Lower leg skin (tissue), 3 donors: Measurements from ENCODE around the gene HLA-C.

Experiments
- POLR2A ChIP-seq, 2 donors: fragments of 450-650 bp; IDR thresholded peaks; one replicate each; pipeline ENCODE4 v1.6.1; 2016 to 2017; ENCODE audit warnings: antibody characterized with exemption in 2 of 2, mild to moderate bottlenecking in 1 of 2, moderate library complexity in 1 of 2
- TF ChIP-seq, protein P1 (sequence below), 3 donors: fragments of 450-650 bp; IDR thresholded peaks; one replicate each; pipeline ENCODE4 v1.5.1; 2016; ENCODE audit warnings: antibody characterized with exemption in 3 of 3, mild to moderate bottlenecking in 3 of 3, moderate library complexity in 2 of 3

DNA sequence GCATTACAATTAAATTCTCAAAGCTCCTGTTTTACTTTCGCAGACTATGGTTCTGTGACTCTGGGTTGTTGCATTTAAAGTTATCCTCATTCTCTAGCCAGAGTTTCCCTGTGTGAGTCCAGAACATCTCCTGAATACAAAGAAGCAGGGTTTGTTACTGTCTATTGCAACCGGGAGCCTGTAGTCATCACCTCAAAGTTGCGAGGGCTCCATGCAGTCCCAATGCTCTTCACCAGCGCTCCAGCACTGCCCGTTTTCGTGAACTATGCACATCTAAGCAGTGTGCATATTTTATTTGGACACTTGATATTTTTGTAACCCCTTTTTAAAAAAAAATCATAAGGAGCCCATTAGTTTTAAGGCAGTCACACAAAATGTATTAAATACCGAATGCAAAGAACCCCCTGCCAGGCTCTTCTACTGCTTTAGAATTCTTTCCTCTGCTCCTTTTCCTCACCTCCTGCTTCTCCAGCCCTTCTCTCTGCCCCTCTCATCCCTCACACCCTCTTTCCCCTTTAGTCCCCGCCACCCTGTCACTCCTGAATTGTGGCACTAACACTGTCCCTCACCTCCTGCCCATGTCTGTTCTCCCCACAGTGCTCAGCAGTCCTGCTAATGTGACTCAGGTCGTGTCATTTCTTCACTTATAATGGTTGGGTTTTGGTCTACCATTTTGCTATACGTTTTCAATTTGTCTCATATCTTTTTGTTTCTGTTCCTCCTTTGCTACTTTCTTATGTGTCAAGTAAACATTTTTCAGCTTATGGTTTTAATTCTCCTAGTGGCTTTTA is 1.1 kb upstream of the HLA-C start:
- TF ChIP-seq, protein P1, sequence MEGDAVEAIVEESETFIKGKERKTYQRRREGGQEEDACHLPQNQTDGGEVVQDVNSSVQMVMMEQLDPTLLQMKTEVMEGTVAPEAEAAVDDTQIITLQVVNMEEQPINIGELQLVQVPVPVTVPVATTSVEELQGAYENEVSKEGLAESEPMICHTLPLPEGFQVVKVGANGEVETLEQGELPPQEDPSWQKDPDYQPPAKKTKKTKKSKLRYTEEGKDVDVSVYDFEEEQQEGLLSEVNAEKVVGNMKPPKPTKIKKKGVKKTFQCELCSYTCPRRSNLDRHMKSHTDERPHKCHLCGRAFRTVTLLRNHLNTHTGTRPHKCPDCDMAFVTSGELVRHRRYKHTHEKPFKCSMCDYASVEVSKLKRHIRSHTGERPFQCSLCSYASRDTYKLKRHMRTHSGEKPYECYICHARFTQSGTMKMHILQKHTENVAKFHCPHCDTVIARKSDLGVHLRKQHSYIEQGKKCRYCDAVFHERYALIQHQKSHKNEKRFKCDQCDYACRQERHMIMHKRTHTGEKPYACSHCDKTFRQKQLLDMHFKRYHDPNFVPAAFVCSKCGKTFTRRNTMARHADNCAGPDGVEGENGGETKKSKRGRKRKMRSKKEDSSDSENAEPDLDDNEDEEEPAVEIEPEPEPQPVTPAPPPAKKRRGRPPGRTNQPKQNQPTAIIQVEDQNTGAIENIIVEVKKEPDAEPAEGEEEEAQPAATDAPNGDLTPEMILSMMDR (IDR thresholded peaks at IDR 0.05) = no peak
- TF ChIP-seq POLR2A (IDR thresholded peaks at IDR 0.05) = no peak
